Measurements from ENCODE around the gene ACTRT3.
"Not testable (repeated sequence)": the region's sequence is repeated elsewhere in the genome, so short reads cannot be mapped to it uniquely, and the experiment has no call there.

ACTRT3 gene

DNA sequence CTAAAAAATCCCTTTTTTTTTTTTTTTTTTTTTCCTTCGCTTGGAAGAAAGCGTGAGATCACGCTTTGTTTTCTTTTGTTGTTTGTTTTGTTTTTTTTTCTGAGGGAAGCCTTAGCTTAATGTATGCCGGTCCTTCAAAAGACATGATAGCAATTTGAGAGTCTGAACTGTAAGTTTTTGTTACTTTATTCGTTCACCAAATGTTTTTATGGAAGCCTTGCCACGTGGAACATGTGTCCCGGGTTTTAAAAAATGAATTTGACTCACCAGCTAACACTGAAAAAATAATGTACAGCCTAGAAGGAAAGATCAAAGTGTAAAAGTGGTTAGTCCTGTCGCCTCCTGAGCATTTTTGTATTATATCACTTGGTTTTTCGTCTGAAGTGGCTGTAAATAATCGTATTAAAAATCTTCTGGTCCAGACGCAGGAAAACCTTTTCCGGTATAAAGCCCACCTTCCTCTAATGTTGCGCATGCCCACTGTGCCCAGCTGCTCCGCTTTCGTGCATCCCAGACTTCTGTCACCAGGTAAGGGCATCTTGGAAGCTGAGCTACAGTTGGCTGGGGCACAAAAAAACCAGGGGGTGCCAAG is 3.0 kb upstream of the ACTRT3 start:
- peak; percentile 81 for DNase-seq

DNA sequence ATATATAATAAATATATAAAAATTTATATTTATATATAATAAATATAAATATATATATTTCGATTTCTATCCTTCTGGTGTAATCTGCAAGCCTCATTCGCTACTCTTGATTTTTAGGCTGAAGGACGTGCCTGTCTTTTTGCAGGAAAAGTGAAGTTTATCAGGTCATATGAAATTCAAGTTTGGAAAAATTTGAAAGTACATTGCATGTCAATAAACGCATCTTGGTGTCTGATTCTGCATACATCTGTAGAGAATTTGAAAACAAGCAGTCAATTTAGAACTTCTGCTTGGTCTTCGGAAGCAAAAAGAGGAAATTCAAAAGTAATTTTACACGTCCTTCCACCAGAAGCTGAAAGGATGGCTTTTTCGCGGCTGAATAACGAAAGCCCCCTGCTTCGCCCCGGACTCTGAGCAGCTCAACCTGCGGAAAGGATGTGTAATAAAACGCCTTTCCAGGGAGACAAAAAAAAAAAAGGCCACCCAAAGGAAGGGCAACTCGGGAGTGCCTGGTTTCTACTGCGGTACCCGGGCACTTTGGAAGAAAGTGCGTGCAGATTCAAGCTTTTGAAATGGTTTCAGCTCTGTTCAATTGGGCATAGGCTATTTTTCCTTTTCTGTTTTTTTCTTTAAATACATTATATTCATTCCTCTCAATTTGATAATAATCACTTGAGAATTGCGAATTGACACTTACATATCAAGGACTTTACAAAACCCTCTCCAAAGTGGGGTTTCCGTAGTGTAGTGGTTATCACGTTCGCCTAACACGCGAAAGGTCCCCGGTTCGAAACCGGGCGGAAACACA is 2.3 kb upstream of the ACTRT3 start:
- peak; percentile 88 for DNase-seq

DNA sequence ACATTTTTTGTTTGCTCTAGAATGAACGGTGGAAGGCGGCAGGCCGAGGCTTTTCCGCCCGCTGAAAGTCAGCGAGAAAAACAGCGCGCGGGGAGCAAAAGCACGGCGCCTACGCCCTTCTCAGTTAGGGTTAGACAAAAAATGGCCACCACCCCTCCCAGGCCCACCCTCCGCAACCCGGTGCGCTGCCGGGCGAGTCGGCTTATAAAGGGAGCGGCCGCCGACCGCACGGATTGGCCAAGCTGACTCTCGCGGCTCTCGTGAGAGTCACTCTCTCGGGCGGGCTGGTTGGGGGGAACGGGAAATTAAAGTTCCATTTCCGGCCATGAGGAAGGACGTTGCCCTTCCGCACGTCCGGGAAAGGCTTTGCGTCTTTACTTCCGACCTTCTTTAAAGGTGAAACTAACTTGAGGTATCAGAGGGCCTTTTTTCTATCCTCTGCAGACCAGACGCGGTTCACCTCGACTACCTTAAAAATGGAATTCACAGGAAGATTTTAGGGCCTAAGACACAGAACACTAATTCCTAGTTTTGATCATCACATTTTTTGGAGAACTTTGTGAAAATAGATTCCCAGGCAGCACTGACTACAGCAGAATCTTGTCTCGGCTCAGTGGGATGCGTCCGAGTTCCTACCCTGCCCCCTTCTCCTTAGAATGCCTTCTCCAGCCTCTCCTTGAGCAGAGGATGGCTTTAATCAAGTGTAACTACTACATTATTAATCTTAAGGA is 4.3 kb downstream of the ACTRT3 start, which contains the start of gene TERC:
Gene TERC, minus strand, starts transcription at position 179 of the 731 bp plus-strand sequence.
- peak; percentile 99 for DNase-seq

DNA sequence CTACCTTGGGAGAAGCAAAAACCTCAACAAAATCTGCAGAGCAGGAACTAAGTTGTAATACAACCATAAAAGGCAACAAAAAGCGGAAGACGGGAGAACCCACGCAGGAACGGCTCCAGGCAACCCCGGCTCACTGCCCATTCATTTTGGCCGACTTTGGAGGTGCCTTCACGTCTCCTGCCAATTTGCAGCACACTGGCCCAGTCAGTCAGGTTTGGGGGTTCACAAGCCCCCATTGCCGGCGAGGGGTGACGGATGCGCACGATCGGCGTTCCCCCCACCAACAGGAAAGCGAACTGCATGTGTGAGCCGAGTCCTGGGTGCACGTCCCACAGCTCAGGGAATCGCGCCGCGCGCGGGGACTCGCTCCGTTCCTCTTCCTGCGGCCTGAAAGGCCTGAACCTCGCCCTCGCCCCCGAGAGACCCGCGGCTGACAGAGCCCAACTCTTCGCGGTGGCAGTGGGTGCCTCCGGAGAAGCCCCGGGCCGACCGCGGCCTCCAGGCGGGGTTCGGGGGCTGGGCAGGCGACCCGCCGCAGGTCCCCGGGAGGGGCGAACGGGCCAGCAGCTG is 5.0 kb downstream of the ACTRT3 start:
- peak; percentile 61 for DNase-seq

DNA sequence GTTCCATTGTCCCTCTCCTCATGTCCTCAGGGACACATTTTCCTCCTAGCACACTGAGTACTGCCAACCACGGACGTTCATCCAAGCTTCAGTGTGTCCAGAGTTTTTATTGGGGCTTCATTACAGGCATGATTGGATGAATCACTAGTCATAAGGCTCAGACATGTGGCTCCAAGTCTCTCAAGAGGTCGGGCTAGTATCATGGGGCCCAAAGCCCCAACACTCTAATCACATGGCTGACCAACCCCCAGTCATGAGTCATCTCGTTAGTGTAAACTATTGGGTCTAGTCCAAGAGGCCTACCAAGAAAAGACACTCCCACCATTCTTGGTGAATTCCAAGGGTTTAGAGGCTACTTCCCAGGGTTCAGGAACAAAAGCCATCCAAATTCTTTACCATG is 8.9 kb downstream of the ACTRT3 start:
- no peak for DNase-seq

DNA sequence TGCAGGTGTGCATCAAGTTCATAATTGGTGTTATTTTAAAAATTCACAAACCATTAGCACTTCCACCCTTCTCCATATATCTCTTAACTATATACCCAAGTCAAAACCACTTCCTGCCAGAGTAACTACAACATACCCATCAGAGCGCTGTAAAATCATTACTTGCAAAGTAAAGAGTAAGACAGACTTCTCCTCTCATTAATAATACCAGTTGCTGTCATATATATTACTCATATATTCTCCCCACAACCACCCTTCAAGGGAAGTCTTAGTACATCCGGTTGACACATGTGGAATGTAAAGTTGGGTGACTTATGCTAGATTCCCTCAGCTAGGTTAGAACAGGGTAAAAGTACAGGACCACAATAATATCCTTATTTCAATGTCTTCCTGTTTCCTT is 10.1 kb downstream of the ACTRT3 start:
- no peak for DNase-seq

DNA sequence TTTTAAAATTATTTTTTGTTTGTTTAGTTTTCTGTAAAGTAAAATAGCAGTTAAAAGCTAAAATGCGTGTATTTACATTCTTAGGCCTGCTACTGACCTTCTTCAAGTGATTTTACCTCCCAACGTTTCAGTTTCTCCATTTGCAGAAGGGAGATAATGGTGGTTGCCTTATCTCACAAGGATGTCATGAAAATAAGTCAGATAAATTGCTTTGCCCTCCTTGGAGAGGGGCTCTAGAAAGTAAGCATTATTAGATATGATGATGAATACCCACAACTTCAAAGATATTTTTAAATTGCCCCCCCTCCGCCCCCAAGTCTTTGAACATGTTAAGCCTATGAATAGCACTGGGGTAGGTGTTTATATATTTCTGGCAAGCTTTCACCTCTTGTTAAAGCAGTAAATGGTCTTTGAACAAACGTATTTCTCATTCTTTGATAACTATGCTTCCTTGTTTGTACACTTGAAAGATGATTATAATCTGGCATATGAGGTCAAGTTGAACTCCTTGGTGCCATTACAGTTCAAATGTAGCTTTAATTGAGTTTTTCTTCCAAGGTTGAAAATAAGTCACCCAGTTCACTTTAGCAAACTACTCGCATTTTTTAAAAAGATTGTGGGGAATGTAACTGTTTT is 10.9 kb downstream of the ACTRT3 start:
- no peak for DNase-seq

DNA sequence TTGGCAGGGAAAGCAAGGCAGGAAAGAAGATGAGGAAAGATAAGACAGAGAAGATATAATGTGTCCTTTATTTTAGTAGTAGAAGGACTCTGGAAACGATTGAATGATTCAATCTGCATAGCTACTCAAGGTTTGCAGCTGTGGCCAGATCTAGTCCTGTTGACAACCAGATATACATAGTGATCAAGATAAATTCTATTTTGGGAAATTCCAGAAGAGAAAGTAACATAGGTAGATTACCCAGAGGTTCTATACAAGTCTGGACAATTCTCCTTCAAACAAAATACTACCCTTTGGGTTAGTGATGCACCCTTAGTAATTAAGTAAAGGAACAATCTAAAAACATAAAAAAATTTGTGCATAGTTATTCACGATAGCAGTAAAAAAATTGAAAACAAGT is 13.9 kb downstream of the ACTRT3 start:
- DNase-seq: no peak

DNA sequence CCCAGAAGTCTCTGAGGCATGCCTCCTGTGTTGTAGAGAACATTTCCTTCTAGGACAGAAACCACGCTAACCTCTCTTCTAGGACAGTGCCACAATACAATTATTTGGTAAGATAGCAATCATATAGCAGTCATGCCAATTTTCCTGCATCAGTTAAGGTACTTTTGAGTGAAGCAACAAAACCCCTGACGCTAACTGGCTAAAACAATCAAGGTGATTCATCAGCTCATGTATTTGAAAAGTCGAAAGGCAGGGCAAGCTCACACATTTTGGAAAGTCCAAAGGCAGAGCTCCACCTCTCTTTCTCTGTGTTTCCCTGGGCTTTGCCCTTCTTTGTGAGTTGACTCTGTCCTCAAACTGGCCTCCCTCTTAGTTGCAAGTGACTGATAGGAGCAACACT is 14.7 kb downstream of the ACTRT3 start:
- no peak for DNase-seq

DNA sequence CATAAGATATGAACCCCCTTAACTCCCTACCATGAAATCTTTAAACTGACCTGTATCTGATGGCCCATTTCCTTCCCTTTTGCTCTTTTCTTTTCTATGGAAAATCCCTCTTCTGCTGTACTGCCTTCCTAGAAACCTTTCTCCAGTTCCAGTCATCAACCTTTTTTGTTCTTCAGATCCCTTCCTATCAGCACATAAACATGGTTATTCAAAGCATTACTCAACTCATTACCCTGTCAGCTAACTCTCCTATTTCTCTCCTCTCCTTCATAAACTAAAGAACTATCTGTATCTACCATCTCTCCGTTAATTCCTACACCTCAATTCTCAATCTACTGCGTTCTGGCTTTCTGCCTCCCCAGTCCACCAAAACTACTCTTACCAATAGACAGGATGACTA is 17.5 kb downstream of the ACTRT3 start:
- no peak for DNase-seq

DNA sequence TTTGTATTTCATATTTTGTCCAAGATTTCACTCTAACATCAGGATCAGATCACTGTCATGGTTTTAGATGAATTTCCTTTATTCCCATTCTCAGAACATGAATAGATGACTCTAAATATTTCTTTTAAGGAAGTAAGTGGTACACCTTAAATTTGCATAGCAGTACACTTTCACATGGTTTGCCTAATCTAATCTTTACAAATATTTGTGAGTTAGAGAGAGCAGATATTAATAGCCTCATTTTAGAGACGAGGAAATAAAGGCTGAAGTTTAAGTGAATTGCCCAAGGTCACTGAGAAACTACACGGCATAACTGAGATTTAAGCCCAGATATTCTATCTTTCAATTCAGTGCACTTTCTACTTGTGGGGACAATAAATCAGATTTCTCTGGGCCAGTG is 18.7 kb downstream of the ACTRT3 start:
- DNase-seq: no peak

DNA sequence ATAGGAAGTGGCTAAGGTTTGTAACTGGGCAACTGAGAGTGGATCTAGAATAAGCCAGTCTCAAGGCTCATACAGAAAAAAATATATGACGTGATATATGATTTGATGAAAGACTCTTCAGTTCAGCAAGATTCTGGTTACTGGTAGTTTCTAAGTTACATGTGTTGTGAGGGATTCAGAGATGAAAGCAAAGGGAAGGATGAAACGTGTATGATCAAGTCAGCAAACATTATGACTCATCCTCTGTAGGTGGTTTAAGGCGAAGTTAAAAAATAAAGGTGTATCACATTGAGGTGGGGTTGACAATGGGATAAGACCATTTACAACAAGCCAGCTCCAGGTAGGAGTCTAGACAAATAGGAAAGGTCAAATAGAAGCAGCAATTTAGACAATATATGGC is 20.7 kb downstream of the ACTRT3 start:
- no peak for DNase-seq

DNA sequence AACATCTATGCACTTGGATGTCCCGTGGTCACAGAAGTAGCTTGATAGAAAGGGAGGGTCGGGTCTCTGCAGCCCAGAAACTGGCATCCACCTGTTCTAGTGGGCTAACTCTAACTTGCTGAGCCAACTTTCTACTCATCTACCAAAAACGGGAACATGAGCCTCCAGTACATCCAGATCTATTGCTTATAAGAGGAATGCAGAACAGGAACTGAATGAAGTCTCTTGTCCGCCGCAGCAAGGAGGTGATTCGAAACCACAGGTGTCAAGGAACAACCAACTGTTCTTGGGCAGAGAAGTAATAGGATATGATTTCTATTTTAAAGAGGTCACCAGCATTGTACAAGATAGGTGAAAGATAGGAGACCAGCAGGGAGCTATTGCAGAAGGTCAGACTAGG is 22.4 kb downstream of the ACTRT3 start:
- no peak for DNase-seq

DNA sequence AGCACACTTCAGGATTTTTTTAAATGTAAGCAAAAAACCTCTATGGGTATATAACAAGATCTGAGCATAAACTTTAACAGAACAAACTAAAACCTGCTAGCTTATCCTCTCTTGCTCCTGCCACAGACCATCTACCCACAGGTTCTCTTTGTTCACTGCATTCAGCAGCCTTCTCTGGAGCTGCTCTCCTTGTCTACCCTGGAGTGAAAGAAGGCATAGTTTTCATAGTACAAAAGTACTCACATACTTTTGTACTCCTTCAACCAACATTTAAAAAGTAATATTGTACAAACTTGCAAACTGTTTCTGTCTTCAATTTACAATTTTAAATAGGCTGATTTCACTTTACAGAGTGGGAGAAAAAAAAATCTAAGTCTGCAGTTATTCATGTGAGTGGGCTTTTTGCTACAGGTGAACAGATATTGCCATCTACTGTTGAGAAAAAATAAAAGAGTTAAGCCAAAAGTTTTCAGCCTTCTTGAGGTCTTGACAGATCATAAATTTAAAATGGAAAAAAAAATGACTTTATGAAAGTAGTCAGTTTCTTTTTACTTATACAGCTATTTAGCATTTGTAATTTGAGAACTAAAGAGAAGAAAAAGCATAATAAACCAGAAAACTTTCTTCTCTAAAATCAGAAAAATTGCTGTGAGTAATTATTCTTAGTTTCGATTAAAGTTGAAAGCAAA is 24.9 kb downstream of the ACTRT3 start:
- no peak for DNase-seq

DNA sequence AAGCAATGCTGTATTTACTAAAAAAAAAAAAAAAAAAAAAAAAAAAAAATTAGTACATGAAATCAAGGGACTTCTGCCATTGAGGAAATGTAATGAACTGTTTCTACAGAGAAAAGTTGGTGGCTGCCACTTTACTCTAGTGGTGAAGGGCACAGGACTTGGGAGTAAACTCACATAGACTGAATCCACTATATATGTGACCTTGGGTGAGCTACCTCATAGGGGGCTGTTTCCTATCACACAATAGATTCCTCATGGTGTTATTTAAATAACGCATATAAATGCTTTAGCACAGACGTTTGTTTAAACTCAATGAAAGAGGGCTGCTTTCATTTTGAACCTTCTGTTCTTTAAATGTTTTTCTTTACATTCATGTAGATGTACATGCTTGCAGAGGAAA is 30.3 kb downstream of the ACTRT3 start:
- DNase-seq: no peak

DNA sequence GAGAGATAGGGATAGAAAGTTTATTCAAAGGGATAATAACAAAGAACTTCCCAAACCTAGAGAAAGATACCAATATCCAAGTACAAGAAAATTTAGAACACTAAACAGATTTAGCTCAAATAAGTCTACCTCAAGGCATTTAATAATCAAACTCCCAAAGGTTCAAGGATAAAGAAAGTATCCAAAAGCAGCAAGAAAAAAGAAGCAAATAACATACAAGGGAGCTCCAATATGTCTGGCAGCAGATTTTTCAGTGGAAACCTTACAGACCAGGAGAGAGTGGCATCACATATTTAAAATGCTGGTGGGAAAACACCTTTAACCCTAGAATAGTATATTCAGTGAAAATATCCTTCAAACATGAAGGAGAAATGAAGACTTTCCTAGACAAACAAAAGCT is 37.5 kb downstream of the ACTRT3 start:
- not testable (repeated sequence) for DNase-seq

DNA sequence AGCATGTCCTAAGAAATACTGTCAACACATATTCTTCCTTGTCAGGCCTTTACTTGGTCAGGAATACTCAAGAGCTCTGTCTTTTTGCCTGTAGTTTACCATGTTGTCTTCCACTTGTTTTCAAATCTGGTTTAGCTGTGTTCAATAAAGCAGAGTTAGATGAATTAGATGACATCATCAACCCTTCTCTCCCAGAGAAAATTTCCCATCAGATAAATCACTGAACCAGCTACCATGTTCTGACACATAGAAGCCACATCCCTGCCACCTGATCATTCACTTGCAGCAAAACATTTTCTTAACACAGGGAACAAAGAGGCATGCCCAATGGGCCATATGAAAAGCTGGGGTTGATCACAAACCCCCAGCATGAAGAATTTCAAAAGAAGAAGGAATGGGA is 46.6 kb downstream of the ACTRT3 start:
- DNase-seq: no peak

DNA sequence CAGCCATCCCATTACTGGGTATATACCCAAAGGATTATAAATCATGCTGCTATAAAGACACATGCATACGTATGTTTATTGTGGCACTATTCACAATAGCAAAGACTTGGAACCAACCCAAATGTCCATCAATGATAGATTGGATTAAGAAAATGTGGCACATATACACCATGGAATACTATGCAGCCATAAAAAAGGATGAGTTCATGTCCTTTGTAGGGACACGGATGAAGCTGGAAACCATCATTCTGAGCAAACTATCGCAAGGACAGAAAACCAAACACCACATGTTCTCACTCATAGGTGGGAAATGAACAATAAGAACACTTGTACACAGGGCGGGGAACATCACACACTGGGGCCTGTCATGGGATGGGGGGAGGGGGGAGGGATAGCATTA is 50.9 kb downstream of the ACTRT3 start:
- DNase-seq: not testable (repeated sequence)
